Aorta (tissue), 5 donors: ENCODE results near the gene CYP20A1. TPM values are rescaled to one million over a fixed set of nuclear protein-coding genes. Genes with fewer than 3 reads are reported as not detected.
"Not testable (repeated sequence)": the region's sequence is repeated elsewhere in the genome, so short reads cannot be mapped to it uniquely, and the experiment has no call there.

Experiments used
- ATAC-seq: fragments of 200-7000 bp; cut with Tn5 transposase; one replicate; pipeline ENCODE4 v1.9.1; 2022; ENCODE audit warnings: moderate library complexity; ENCODE audit not compliant: low FRiP score
- DNase-seq, 2 donors: peaks; one replicate each; pipeline ENCODE4 v3.0.0-alpha.2; 2020
- H3K27ac ChIP-seq, 2 donors: one replicate each; pipeline ENCODE4 v1.5.1; 2013; ENCODE audit warnings: low read length in 2 of 2, mild to moderate bottlenecking in 2 of 2, moderate library complexity in 2 of 2, control low read depth in 1 of 2, inconsistent platforms in 1 of 2, low read depth in 1 of 2
- H3K27me3 ChIP-seq, 2 donors: one replicate each; pipeline ENCODE4 v1.6.1; 2013; ENCODE audit warnings: control low read depth in 1 of 2, low read length in 1 of 2, mild to moderate bottlenecking in 1 of 2, moderate library complexity in 1 of 2; ENCODE audit not compliant: insufficient read depth in 2 of 2, control insufficient read depth in 1 of 2
- H3K36me3 ChIP-seq, 2 donors: one replicate each; pipeline ENCODE4 v1.6.1; 2013; ENCODE audit warnings: control low read depth in 1 of 2, low read length in 1 of 2, mild to moderate bottlenecking in 1 of 2; ENCODE audit not compliant: insufficient read depth in 2 of 2, control insufficient read depth in 1 of 2
- H3K4me1 ChIP-seq, 2 donors: one replicate each; pipeline ENCODE4 v1.6.1; 2013; ENCODE audit warnings: low read length in 2 of 2, control low read depth in 1 of 2, mild to moderate bottlenecking in 1 of 2, moderate library complexity in 1 of 2; ENCODE audit not compliant: insufficient read depth in 2 of 2, control insufficient read depth in 1 of 2
- H3K4me3 ChIP-seq, 2 donors: one replicate each; pipeline ENCODE4 v1.5.1; 2013; ENCODE audit warnings: low read length in 2 of 2, control low read depth in 1 of 2, mild to moderate bottlenecking in 1 of 2
- H3K9me3 ChIP-seq: one replicate; pipeline ENCODE4 v1.6.1; 2013; ENCODE audit warnings: mild to moderate bottlenecking, low read length; ENCODE audit not compliant: control insufficient read depth
- WGBS, 2 donors: extraction: QIAGEN DNeasy Blood & Tissue Kit; methylation state at CpG; one replicate each; pipeline ENCODE4 v1.1.7; 2013; 5-methylcytosine and 5-hydroxymethylcytosine counted together
- intact Hi-C, 2 donors: fragments of 100-400 bp; cut with DNase I; formaldehyde crosslinking; loops; one replicate each; pipeline versions ENCODE4 v1.14.2 to v1.15.0; 2022
- polyA plus RNA-seq, 2 donors: library from polyadenylated mRNA; stranded (reverse); fragments of 200-250 nt; gene quantifications; one replicate each; pipeline ENCODE4 v1.2.3, GENCODE V29; 2013
- total RNA-seq, 2 donors: library from RNA; stranded (reverse); fragmentation: NEBNext Ultra II Directional; extraction: Animal tissue kit (Norgen Biotek cat#: 25700); gene quantifications; one replicate each; pipeline ENCODE4 v1.2.1, GENCODE V29; 2021
- donor health status: healthy with polysubstance abuse.
- donor health status: Bipolar disorder and iron deficiency.
- donor health status: DM: no; HTN: no; CAD: no.
- donor health status: DM: no; HTN: no; CAD: no.
- donor health status: DM: yes; HTN: yes; CAD: no.

The CYP20A1 gene
- total and polyA plus RNA-seq, 4 donors: 9.7 to 28.8 (median 21.9) TPM

DNA sequence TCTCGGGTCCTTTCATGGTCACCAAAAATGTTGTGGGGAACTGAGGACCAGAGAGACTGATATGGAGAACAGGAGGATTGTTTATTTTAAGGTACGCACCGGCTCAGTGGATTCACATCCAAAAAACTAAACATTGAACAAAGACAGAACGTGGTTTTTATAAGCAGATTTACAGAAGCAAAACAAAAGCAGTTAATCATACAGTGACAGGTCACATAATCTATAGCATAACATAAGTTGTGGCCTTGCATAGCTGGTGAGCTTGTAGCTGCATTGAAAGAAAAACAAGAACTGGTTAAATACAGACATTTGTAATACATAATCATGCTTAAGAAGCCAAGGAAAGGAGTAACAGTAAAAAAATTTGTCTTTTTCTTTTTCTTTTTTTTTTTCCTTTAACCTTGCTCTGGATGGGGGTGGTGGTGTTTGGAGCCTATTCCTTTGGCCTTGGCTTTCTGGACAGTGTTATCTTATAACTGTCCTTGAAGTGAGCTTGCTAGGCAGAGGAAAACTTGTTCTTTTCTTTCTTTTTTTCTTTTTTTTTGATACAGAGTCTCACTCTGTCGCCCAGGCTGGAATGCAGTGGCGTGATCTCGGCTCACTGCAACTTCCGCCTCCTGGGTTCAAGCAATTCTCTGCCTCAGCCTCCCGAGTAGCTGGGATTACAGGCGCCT, 14.7 kb downstream of the CYP20A1 start:
- H3K4me3 ChIP-seq, ATAC-seq, H3K27me3 ChIP-seq, H3K27ac ChIP-seq, H3K9me3 ChIP-seq, H3K4me1 ChIP-seq, intact Hi-C loops, H3K36me3 ChIP-seq, DNase-seq: not testable (repeated sequence)
- 70 to 75% methylated on average over 10 of the region's 10 CpGs for WGBS, 2 donors

DNA sequence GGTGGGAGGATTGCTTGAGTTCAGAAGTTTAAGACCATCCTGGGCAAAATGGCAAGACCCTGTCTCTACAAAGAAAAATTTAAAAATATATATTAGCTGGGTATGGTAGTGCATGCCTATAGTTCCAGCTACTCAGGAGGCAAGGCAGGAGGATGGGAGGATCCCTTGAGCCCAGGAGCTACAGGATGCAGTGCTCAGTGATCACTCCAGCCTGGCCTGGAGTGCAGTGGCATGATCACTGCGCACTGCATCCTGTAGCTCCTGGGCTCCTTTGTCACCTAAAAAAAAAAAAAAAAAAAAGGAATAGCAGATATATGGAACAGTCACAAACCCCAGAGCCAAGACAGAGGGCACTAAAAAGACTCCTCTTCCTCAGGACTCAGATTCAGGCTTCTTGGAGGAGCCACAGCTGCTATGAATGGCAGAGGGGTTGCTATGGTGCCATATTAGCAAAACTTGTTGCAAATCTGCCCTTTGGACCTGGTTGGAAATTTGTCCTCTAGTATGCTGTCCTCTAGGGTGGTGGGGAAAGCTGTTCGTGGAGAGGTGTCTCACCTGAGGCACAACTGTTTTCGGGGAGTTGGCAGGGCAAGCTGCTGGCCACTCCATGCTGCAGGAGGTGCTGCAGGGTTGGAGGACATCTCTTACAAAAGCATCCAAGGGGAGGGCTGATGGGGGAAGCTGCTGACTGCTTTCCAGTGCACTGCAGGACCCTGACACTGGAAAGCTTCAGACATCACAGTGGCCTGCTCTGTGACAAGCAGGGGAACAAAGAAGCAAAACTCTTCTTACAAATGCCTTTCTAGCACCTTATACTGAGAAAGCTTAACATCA, 22.7 kb downstream of the CYP20A1 start:
- 89 to 93% methylated on average over 3 of the region's 3 CpGs for WGBS, 2 donors

DNA sequence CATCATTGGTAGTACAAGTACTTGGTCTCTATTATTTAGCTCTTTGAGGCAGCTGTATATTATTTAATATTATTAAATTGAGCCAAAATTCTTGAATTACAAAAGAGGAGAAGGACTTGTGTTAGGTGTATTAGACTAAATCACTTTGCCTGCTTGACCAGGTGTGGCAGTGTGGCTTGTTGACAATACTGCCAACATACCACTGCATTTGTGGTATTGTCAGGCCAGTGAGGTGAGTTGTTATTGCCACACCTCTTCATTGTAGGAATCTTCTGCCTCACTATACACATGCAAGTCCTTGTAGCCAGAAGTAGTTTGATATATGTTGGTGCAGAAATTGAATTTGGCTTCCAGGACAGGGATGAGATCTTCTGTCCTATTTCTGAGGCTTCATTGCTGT, 40.5 kb downstream of the CYP20A1 start:
- ATAC-seq: no peak
- intact Hi-C loops: no loop called here
- Histone ChIP-seq H3K9me3 (no peaks in the 10 kb centered on the region), H3K36me3 (peaks cover 0 to 5% of the 10 kb centered on the region in 2 donors), H3K4me3 (no peak overlapping the region), H3K4me1 (peaks cover 0 to 1% of the 10 kb centered on the region in 2 donors), H3K27ac (no peak overlapping the region), H3K27me3 (no peaks in the 10 kb centered on the region)
- DNase-seq: no peak

More for the DNA sequence above, 22.7 kb downstream of the CYP20A1 start:
- Histone ChIP-seq H3K4me1 (no peaks in the 10 kb centered on the region), H3K9me3 (no peaks in the 10 kb centered on the region), H3K27me3 (no peaks in the 10 kb centered on the region), H3K4me3 (no peak overlapping the region), H3K27ac (no peak overlapping the region), H3K36me3 (peaks cover 0 to 2% of the 10 kb centered on the region in 2 donors)
- no peak for DNase-seq
- no peak for ATAC-seq
- intact Hi-C loops: no loop called here

DNA sequence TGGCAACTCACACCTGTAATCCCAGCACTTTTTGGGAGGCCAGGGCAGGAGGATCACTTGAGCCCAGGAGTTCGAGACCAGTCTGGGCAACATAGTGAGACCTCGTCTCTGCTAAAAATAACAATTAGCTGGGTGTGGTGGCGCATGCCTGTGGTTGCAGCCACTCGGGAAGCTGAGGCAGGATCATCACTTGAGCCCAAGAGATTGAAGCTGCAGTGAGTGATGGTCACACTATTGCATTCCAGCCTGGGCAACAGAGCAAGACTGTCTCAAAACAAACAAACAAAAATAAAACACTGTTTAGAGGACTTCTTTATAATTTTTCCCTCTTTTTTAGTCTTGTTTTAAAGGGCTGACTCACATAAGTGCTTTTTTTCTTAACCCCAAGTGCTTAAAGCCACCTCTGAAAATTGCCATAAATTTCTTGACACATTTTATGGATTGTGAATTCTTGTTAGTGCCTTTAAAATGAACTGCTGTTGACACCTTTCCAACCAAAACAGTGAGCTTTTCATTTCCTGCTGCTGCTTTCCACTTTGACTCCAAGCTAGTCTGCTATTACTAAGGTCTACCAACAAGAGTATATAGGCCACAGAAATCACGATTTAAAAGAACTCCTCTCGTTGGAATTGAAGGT, 41.7 kb downstream of the CYP20A1 start:
- peak overlapping the region in 1 of 2 donors; percentile 7 for H3K27ac ChIP-seq

DNA sequence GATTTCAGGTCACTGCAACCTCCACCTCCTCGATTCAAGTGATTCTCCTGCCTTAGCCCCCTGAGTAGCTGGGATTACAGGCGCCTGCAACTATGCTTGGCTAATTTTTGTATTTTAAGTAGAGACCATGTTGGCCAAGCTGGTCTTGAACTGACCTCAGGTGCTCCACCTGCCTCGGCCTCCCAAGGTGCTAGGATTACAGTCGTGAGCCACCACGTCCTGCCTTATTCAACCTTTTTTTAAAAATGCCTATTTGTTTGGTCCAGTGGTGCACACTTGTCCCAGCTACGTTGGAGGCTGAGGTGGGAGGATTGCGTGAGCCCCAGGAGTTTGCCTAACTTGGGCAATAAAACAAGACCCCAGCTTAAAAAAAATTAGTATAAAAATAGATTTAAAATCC, 43.3 kb downstream of the CYP20A1 start:
- Histone ChIP-seq H3K4me1 (peaks cover 0 to 1% of the 10 kb centered on the region in 2 donors), H3K27ac (no peak overlapping the region), H3K27me3 (no peaks in the 10 kb centered on the region), H3K9me3 (no peaks in the 10 kb centered on the region), H3K4me3 (no peak overlapping the region), H3K36me3 (peaks cover 4 to 9% of the 10 kb centered on the region in 2 donors)
- DNase-seq (no peak), ATAC-seq (no peak)
- whole genome bisulfite sequencing, 2 donors: 95 to 96% methylated on average over 7 of the region's 7 CpGs
- intact Hi-C loops: loop anchor here in 1 of 2 donors (10.0 kb wide), 1 partner anchor 173 kb away; no protein-coding TSS in a partner anchor

More for the DNA sequence above, 41.7 kb downstream of the CYP20A1 start:
- intact Hi-C loops: loop anchor here in 1 of 2 donors (10.0 kb wide), 1 partner anchor 174 kb away; no protein-coding TSS in a partner anchor
- no peak for DNase-seq
- no peaks in the 10 kb centered on the region for H3K9me3 ChIP-seq
- ATAC-seq: no peak
- peaks cover 3 to 7% of the 10 kb centered on the region in 2 donors for H3K36me3 ChIP-seq
- WGBS, 2 donors: 39 to 41% methylated on average over 6 of the region's 6 CpGs
- no peak overlapping the region for H3K4me3 ChIP-seq
- H3K4me1 ChIP-seq: peaks cover 0 to 1% of the 10 kb centered on the region in 2 donors
- no peaks in the 10 kb centered on the region for H3K27me3 ChIP-seq

DNA sequence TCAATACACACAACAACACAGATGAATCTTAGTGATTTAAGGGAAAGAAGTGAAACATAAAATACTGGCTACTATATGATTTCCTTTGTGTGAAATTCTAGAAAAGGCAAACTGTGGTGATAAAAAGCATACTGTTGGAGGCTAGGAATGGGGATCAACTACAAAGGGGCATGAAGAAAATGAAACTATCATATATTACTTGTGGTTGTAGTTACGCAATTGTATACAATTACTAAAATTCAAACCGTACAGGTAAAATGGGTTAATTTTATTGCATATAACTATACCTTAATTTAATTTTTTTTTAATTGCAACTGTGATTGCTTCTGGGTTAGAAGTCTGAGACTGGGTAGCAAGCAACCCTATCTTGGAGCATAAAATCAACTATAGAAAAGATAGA, 47.7 kb downstream of the CYP20A1 start:
- Histone ChIP-seq H3K4me3 (no peak overlapping the region), H3K36me3 (peaks cover 4% of the 10 kb centered on the region in 2 donors), H3K9me3 (no peaks in the 10 kb centered on the region), H3K27me3 (no peaks in the 10 kb centered on the region), H3K27ac (no peak overlapping the region), H3K4me1 (no peaks in the 10 kb centered on the region)
- DNase-seq (no peak), ATAC-seq (no peak)
- intact Hi-C loops: loop anchor here in 1 of 2 donors (10.0 kb wide), 1 partner anchor 168 kb away; no protein-coding TSS in a partner anchor
- 92 to 100% methylated on average over 2 of the region's 2 CpGs for WGBS, 2 donors

DNA sequence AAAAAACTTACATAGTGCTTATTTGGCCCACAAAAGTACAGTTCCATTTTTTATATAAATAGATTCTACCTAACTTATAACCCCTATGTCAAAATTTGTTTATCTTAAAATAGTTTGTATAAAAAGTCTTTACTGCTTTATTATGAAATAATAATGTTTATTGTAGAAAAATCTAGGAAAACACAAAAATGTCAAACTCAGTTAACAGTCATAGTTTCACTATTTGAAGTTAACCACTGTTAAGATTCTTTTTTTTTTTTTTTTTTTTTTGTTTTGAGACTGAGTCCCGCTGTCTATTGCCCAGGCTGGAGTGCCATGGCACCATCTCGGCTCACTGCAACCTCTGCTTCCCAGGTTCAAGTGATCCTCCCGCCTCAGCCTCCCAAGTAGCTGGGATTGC, 62.8 kb downstream of the CYP20A1 start:
- H3K27ac ChIP-seq: no peak overlapping the region
- no peak overlapping the region for H3K4me3 ChIP-seq
- intact Hi-C loops: no loop called here
- 96 to 98% methylated on average over 3 of the region's 3 CpGs for WGBS, 2 donors
- H3K4me1 ChIP-seq: no peaks in the 10 kb centered on the region
- H3K9me3 ChIP-seq: no peaks in the 10 kb centered on the region
- ATAC-seq (no peak), DNase-seq (no peak)
- no peaks in the 10 kb centered on the region for H3K27me3 ChIP-seq
- no peaks in the 10 kb centered on the region for H3K36me3 ChIP-seq

DNA sequence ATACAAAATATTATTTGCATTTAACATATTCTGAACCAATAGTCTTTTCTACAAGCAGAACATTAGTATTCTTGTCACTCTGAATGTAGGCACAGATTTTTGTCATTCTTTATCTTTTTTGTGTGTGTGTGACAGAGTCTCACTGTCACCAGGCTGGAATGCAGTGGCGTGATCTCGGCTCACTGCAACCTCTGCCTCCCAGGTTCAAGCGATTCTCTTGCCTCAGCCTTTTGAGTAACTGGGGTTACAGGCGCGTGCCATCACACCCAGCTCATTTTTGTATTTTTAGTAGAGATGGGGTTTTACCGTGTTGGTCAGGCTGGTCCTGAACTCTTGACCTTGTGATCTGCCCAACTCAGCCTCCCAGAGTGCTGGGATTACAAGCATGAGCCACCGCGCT, 63.8 kb downstream of the CYP20A1 start:
- 92 to 95% methylated on average over 8 of the region's 8 CpGs for WGBS, 2 donors
- H3K36me3 ChIP-seq, intact Hi-C loops: not testable (repeated sequence)

More for the DNA sequence above, 63.8 kb downstream of the CYP20A1 start:
- H3K9me3 ChIP-seq, H3K27me3 ChIP-seq, H3K4me1 ChIP-seq, ATAC-seq, DNase-seq, H3K27ac ChIP-seq, H3K4me3 ChIP-seq: not testable (repeated sequence)
